KMS-11 (cell line): ENCODE results near the gene UMODL1.

Experiments
- H2AFZ ChIP-seq: fragments of 200-600 bp; sonication (generic); 2 replicates; pipeline ENCODE4 v1.6.1; 2016; ENCODE audit warnings: antibody characterized with exemption, mixed run types, low read depth
- H3K27ac ChIP-seq: fragments of 200-600 bp; sonication (generic); 2 replicates; pipeline ENCODE4 v1.6.1; 2016; ENCODE audit warnings: mild to moderate bottlenecking, mixed run types
- H3K27me3 ChIP-seq: fragments of 200-600 bp; sonication (generic); 2 replicates; pipeline ENCODE4 v1.6.1; 2017; ENCODE audit warnings: mild to moderate bottlenecking, low read depth, mixed run types, moderate library complexity; ENCODE audit not compliant: insufficient read depth
- H3K36me3 ChIP-seq: fragments of 200-600 bp; sonication (generic); 2 replicates; pipeline ENCODE4 v1.6.1; 2017; ENCODE audit warnings: mild to moderate bottlenecking, mixed run types; ENCODE audit not compliant: insufficient read depth
- H3K4me1 ChIP-seq: fragments of 200-600 bp; sonication (generic); 2 replicates; pipeline ENCODE4 v1.6.1; 2016; ENCODE audit warnings: mild to moderate bottlenecking, low read depth, mixed run types; ENCODE audit not compliant: poor library complexity, severe bottlenecking
- H3K4me2 ChIP-seq: fragments of 200-600 bp; sonication (generic); 2 replicates; pipeline ENCODE4 v1.7.0; 2016; ENCODE audit warnings: mild to moderate bottlenecking, mixed run types
- H3K4me3 ChIP-seq: fragments of 200-600 bp; sonication (generic); IDR thresholded peaks from 2 replicates; pipeline ENCODE4 v1.6.1; 2017; ENCODE audit warnings: low read depth, low read length, mixed read lengths; ENCODE audit not compliant: insufficient read depth
- H3K79me2 ChIP-seq: fragments of 200-600 bp; sonication (generic); 2 replicates; pipeline ENCODE4 v1.6.1; 2016; ENCODE audit warnings: low read depth, mixed run types; ENCODE audit not compliant: insufficient read depth
- H3K9ac ChIP-seq: fragments of 200-600 bp; sonication (generic); 2 replicates; pipeline ENCODE4 v1.6.1; 2016; ENCODE audit warnings: mild to moderate bottlenecking, mixed run types
- H4K20me1 ChIP-seq: fragments of 200-600 bp; sonication (generic); 2 replicates; pipeline ENCODE4 v1.6.1; 2016; ENCODE audit warnings: mild to moderate bottlenecking, mixed run types; ENCODE audit not compliant: insufficient read depth
- CTCF ChIP-seq: fragments of 200-600 bp; sonication (generic); conservative IDR thresholded peaks from 2 replicates; pipeline ENCODE4 v1.6.1; 2017; ENCODE audit warnings: low read depth, mild to moderate bottlenecking, antibody characterized with exemption, low read length, moderate library complexity, mixed read lengths

The UMODL1 gene

GRCh38 chr21:42039470-42039901 lies 31.6 kb upstream of the UMODL1 start:
- no peak overlapping the region for H3K4me3 ChIP-seq
- H2AFZ ChIP-seq: no peak overlapping the region
- no peak overlapping the region for H3K27ac ChIP-seq
- no peaks in the 10 kb centered on the region for H3K36me3 ChIP-seq
- TF ChIP-seq CTCF: no peak
- H3K4me1 ChIP-seq: no peaks in the 10 kb centered on the region
- H4K20me1 ChIP-seq: no peaks in the 10 kb centered on the region
- peaks cover 7% of the 10 kb centered on the region; the same call in 1 of the 2 replicates for H3K27me3 ChIP-seq
- H3K79me2 ChIP-seq: no peaks in the 10 kb centered on the region
- H3K4me2 ChIP-seq: no peak overlapping the region
- H3K9ac ChIP-seq: no peak overlapping the region

- Histone ChIP-seq H3K79me2 (no peaks in the 10 kb centered on the region), H3K27me3 (peaks cover 7% of the 10 kb centered on the region; the same call in 1 of the 2 replicates), H2AFZ (no peak overlapping the region), H3K4me2 (no peak overlapping the region), H3K9ac (no peak overlapping the region), H3K4me3 (no peak overlapping the region), H3K4me1 (no peaks in the 10 kb centered on the region), H4K20me1 (no peaks in the 10 kb centered on the region), H3K36me3 (no peaks in the 10 kb centered on the region), H3K27ac (no peak overlapping the region)
- no peak for TF ChIP-seq CTCF
These were observed 31.2 kb upstream of the UMODL1 start for GRCh38 chr21:42039911-42040351.

- no peak overlapping the region for H3K27ac ChIP-seq
- H3K36me3 ChIP-seq: no peaks in the 10 kb centered on the region
- no peak overlapping the region for H3K4me2 ChIP-seq
- no peaks in the 10 kb centered on the region for H3K79me2 ChIP-seq
- no peaks in the 10 kb centered on the region for H3K4me1 ChIP-seq
- H2AFZ ChIP-seq: no peak overlapping the region
- H3K27me3 ChIP-seq: peaks cover 7% of the 10 kb centered on the region; the same call in 1 of the 2 replicates
- H3K9ac ChIP-seq: no peak overlapping the region
- no peaks in the 10 kb centered on the region for H4K20me1 ChIP-seq
- no peak for TF ChIP-seq CTCF
- no peak overlapping the region for H3K4me3 ChIP-seq
These were observed 30.5 kb upstream of the UMODL1 start for GRCh38 chr21:42040411-42041180.

- Histone ChIP-seq H3K79me2 (no peaks in the 10 kb centered on the region), H3K27me3 (peaks cover 7% of the 10 kb centered on the region; the same call in 1 of the 2 replicates), H2AFZ (no peak overlapping the region), H3K4me3 (no peak overlapping the region), H3K4me2 (no peak overlapping the region), H3K36me3 (no peaks in the 10 kb centered on the region), H4K20me1 (no peaks in the 10 kb centered on the region), H3K4me1 (no peaks in the 10 kb centered on the region), H3K9ac (no peak overlapping the region), H3K27ac (no peak overlapping the region)
- no peak for TF ChIP-seq CTCF
These were observed 29.9 kb upstream of the UMODL1 start for GRCh38 chr21:42041246-42041645.
